Upper lobe of right lung (tissue), 1 donor: ENCODE results near the gene OSBPL2. TPM values are rescaled to one million over a fixed set of nuclear protein-coding genes. Genes with fewer than 3 reads are reported as not detected.

Source experiments
- ATAC-seq: fragments of 200-7000 bp; cut with Tn5 transposase; one replicate; pipeline ENCODE4 v1.9.1; 2020; ENCODE audit warnings: mild to moderate bottlenecking, moderate library complexity
- DNase-seq: peaks from one replicate; pipeline ENCODE4 v3.0.0-alpha.2; 2020
- H3K27ac ChIP-seq: fragments of 200-600 bp; one replicate; pipeline ENCODE4 v1.8.0; 2022
- H3K27me3 ChIP-seq: fragments of 200-600 bp; one replicate; pipeline ENCODE4 v1.8.0; 2022; ENCODE audit warnings: mild to moderate bottlenecking
- H3K36me3 ChIP-seq: fragments of 200-600 bp; one replicate; pipeline ENCODE4 v1.8.0; 2022
- H3K4me1 ChIP-seq: fragments of 200-600 bp; one replicate; pipeline ENCODE4 v1.8.0; 2022
- H3K4me3 ChIP-seq: fragments of 200-600 bp; one replicate; pipeline ENCODE4 v1.8.0; 2022; ENCODE audit warnings: mild to moderate bottlenecking
- H3K9me3 ChIP-seq: fragments of 200-600 bp; one replicate; pipeline ENCODE4 v1.8.0; 2022
- intact Hi-C: fragments of 100-400 bp; cut with DNase I; formaldehyde crosslinking; loops from one replicate; pipeline ENCODE4 v1.11.0; 2022
- microRNA-seq: library from miRNA; unstranded; fragments of <30 nt; microRNA quantifications from one replicate; pipeline ENCODE4 v1.2.0, GENCODE V29; 2020; ENCODE audit warnings: borderline microRNAs expressed
- total RNA-seq: library from RNA; stranded (reverse); fragmentation: NEBNext Ultra II Directional; extraction: Animal tissue kit (Norgen Biotek cat#: 25700); gene quantifications from one replicate; pipeline ENCODE4 v1.2.1, GENCODE V29; 2021
- TF ChIP-seq, protein P1 (sequence below): fragments of 200-600 bp; IDR thresholded peaks from one replicate; pipeline ENCODE4 v1.8.0; 2022; ENCODE audit warnings: antibody characterized with exemption
- donor health status: DM: no; HTN: yes; CAD: no; lungs with severe emphysema.

The OSBPL2 gene
- total RNA-seq, 1 donor from 2014 or later, result 52.3 TPM

DNA sequence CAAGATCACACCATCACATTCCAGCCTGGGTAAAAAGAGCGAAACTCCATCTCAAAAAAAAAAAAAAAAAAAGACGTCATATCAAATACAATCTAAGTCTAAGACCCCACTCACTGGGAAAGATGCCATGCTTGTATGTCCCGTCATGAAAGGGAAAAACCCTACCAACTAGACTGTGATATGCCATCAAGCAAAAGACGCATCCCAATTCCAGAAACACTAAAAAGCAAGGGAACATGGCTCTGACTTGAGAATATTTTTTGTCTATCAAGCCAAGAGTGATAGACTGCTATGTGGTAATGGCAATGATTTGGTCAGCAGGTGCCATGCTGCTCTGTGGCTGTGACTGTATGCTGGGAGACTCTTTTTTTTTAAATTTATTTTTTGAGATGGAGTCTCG, 105.8 kb downstream of the OSBPL2 start:
- Histone ChIP-seq H3K36me3 (peaks cover 44% of the 10 kb centered on the region), H3K4me1 (no peaks in the 10 kb centered on the region), H3K4me3 (no peak overlapping the region), H3K9me3 (no peaks in the 10 kb centered on the region), H3K27me3 (no peaks in the 10 kb centered on the region), H3K27ac (no peak overlapping the region)
- TF ChIP-seq, protein P1, sequence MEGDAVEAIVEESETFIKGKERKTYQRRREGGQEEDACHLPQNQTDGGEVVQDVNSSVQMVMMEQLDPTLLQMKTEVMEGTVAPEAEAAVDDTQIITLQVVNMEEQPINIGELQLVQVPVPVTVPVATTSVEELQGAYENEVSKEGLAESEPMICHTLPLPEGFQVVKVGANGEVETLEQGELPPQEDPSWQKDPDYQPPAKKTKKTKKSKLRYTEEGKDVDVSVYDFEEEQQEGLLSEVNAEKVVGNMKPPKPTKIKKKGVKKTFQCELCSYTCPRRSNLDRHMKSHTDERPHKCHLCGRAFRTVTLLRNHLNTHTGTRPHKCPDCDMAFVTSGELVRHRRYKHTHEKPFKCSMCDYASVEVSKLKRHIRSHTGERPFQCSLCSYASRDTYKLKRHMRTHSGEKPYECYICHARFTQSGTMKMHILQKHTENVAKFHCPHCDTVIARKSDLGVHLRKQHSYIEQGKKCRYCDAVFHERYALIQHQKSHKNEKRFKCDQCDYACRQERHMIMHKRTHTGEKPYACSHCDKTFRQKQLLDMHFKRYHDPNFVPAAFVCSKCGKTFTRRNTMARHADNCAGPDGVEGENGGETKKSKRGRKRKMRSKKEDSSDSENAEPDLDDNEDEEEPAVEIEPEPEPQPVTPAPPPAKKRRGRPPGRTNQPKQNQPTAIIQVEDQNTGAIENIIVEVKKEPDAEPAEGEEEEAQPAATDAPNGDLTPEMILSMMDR, result no peak
- ATAC-seq (no peak), DNase-seq (no peak)
- intact Hi-C loops, result no loop called here

DNA sequence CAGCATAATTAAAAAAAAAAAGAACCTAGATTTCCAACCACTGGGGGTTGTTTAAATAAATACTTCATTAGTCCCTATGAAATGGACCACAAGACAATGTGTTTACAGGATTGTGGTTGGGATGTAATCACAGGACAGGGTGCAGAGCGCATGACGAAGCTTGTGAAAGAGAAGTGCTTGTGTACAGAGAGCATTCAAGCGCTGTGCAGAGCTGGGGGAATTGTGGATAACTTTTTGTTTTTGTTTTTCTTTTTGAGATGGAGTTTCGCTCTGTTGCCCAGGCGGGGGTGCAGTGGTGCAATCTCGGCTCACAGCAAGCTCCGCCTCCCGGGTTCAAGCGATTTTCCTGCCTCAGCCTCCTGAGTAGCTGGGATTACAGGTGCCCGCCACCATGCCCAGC, 106.5 kb downstream of the OSBPL2 start:
- intact Hi-C loops, result no loop called here
- TF ChIP-seq, protein P1, result no peak
- no peak overlapping the region for H3K27ac ChIP-seq
- H3K4me1 ChIP-seq, result no peaks in the 10 kb centered on the region
- H3K36me3 ChIP-seq, result peaks cover 39% of the 10 kb centered on the region
- no peaks in the 10 kb centered on the region for H3K9me3 ChIP-seq
- ATAC-seq (no peak), DNase-seq (no peak)
- no peak overlapping the region for H3K4me3 ChIP-seq
- no peaks in the 10 kb centered on the region for H3K27me3 ChIP-seq

Small RNA genes within 50 kb of the gene (microRNA-seq; reads per million reads assigned to microRNA genes)
- gene MIR4758, result 0.83 reads per million

Other genes with a start within 250 kb of the OSBPL2 start
- 19.6 TPM for gene TAF4, start 172.6 kb upstream of the OSBPL2 start, total RNA-seq
- gene LSM14B, start 116.0 kb upstream of the OSBPL2 start, total RNA-seq, result 35.1 TPM
- 209 TPM for gene PSMA7, start 95.1 kb upstream of the OSBPL2 start, total RNA-seq
- gene SS18L1, start 94.8 kb upstream of the OSBPL2 start, total RNA-seq, result 12.6 TPM
- gene MTG2, start 55.5 kb upstream of the OSBPL2 start, total RNA-seq, result 26.5 TPM
- gene HRH3, start 18.2 kb upstream of the OSBPL2 start, total RNA-seq, result not detected
- gene ADRM1, start 64.5 kb downstream of the OSBPL2 start, total RNA-seq, result 73.4 TPM
- 279 TPM for gene LAMA5, start 128.8 kb downstream of the OSBPL2 start, total RNA-seq
- gene RPS21, start 148.6 kb downstream of the OSBPL2 start, total RNA-seq, result 1,050 TPM
- 4.1 TPM for gene CABLES2, start 168.8 kb downstream of the OSBPL2 start, total RNA-seq
- 0.64 TPM for gene RBBP8NL, start 189.0 kb downstream of the OSBPL2 start, total RNA-seq
- gene GATA5, start 237.5 kb downstream of the OSBPL2 start, total RNA-seq, result 2.5 TPM